IMR-90 (cell line): ENCODE measurements around the gene ESRRG. TPM values are rescaled to one million over a fixed set of nuclear protein-coding genes. Genes with fewer than 3 reads are reported as not detected.
"Not testable (repeated sequence)": the region's sequence is repeated elsewhere in the genome, so short reads cannot be mapped to it uniquely, and the experiment has no call there.

ENCODE experiments used
- ATAC-seq: fragments of 200-7000 bp; cut with Tn5 transposase; 2 replicates; pipeline ENCODE4 v1.9.1; 2020; ENCODE audit warnings: low read depth, mild to moderate bottlenecking, moderate library complexity
- BruUV-seq: library from RNA; stranded (reverse); fragments of 400-500 nt; replicated peaks from 2 replicates; lab custom pipeline; 2021; lab: Mats Ljungman, UMichigan
- CTCF ChIA-PET: fragments of 300-600 bp; formaldehyde crosslinking; extraction: SDS; loops from one replicate; lab custom pipeline; 2021; ENCODE audit warnings: antibody characterized with exemption; lab: Yijun Ruan, JAX
- POLR2A ChIA-PET: fragments of 300-600 bp; sonication (Branson Sonifier 250); formaldehyde crosslinking; loops from one replicate; lab custom pipeline; 2022; ENCODE audit warnings: antibody characterized with exemption; ENCODE audit not compliant: unreplicated experiment; lab: Charles Lee
- DNase-seq: peaks from one replicate; pipeline ENCODE4 v3.0.0; 2013
- H2AFZ ChIP-seq: replicated peaks from 2 replicates; pipeline ENCODE3; 2013; ENCODE audit warnings: low read length, mild to moderate bottlenecking; ENCODE audit not compliant: poor library complexity
- H2AK5ac ChIP-seq: 2 replicates; pipeline ENCODE4 v1.6.1; 2013; ENCODE audit warnings: low read depth, low read length, inconsistent platforms
- H2AK9ac ChIP-seq: replicated peaks from 2 replicates; pipeline ENCODE3; 2013; ENCODE audit warnings: mild to moderate bottlenecking, low read depth, low read length, moderate library complexity; ENCODE audit not compliant: poor library complexity
- H2BK120ac ChIP-seq: 2 replicates; pipeline ENCODE4 v1.6.1; 2013; ENCODE audit warnings: low read depth, low read length, inconsistent platforms
- H2BK15ac ChIP-seq: 3 replicates; pipeline ENCODE4 v1.6.1; 2013; ENCODE audit warnings: low read depth, low read length, inconsistent platforms
- H2BK20ac ChIP-seq: 2 replicates; pipeline ENCODE4 v1.6.1; 2013; ENCODE audit warnings: low read depth, mild to moderate bottlenecking, inconsistent platforms, low read length, moderate library complexity
- H2BK5ac ChIP-seq: 2 replicates; pipeline ENCODE4 v1.6.1; 2013; ENCODE audit warnings: mild to moderate bottlenecking, low read depth, low read length, inconsistent platforms; ENCODE audit not compliant: poor library complexity, severe bottlenecking
- H3K14ac ChIP-seq: replicated peaks from 2 replicates; pipeline ENCODE4 v1.6.1; 2013; ENCODE audit warnings: low read depth, low read length, inconsistent platforms
- H3K18ac ChIP-seq: 2 replicates; pipeline ENCODE4 v1.6.1; 2013; ENCODE audit warnings: low read depth, low read length, control low read depth
- H3K23ac ChIP-seq: 2 replicates; pipeline ENCODE4 v1.6.1; 2013; ENCODE audit warnings: low read depth, low read length, inconsistent platforms
- H3K27ac ChIP-seq: 2 replicates; pipeline ENCODE4 v1.5.1; 2013; ENCODE audit warnings: mild to moderate bottlenecking, control low read depth, low read length; ENCODE audit not compliant: insufficient read depth
- H3K27me3 ChIP-seq: 2 replicates; pipeline ENCODE4 v1.6.1; 2013; ENCODE audit warnings: low read length; ENCODE audit not compliant: control insufficient read depth, insufficient read depth
- H3K36me3 ChIP-seq: 2 replicates; pipeline ENCODE4 v1.6.1; 2013; ENCODE audit warnings: low read length, mixed read lengths; ENCODE audit not compliant: control insufficient read depth, insufficient read depth
- H3K4ac ChIP-seq: 2 replicates; pipeline ENCODE4 v1.6.1; 2013; ENCODE audit warnings: low read depth, low read length, inconsistent platforms
- H3K4me1 ChIP-seq: 2 replicates; pipeline ENCODE4 v1.6.1; 2013; ENCODE audit warnings: low read length, mixed read lengths; ENCODE audit not compliant: control insufficient read depth, insufficient read depth
- H3K4me2 ChIP-seq: 2 replicates; pipeline ENCODE4 v1.6.1; 2013; ENCODE audit warnings: low read depth, mild to moderate bottlenecking, control low read depth, low read length, moderate library complexity
- H3K4me3 ChIP-seq: 2 replicates; pipeline ENCODE4 v1.5.1; 2013; ENCODE audit warnings: low read depth, mild to moderate bottlenecking, control low read depth, low read length, moderate library complexity; ENCODE audit not compliant: insufficient read depth
- H3K56ac ChIP-seq: 2 replicates; pipeline ENCODE4 v1.6.1; 2013; ENCODE audit warnings: low read length, inconsistent platforms; ENCODE audit not compliant: insufficient read depth; ENCODE audit errors: extremely low read depth
- H3K79me1 ChIP-seq, 2 experiments: 2 replicates each; pipeline ENCODE4 v1.6.1; 2013; ENCODE audit warnings: low read length in 2 of 2, inconsistent platforms in 1 of 2, low read depth in 1 of 2
- H3K9ac ChIP-seq: 2 replicates; pipeline ENCODE4 v1.6.1; 2013; ENCODE audit warnings: low read depth, low read length, control low read depth
- H3K9me1 ChIP-seq: 2 replicates; pipeline ENCODE4 v1.6.1; 2013; ENCODE audit warnings: low read length, inconsistent platforms; ENCODE audit not compliant: insufficient read depth
- H3K9me3 ChIP-seq: 2 replicates; pipeline ENCODE4 v1.6.1; 2013; ENCODE audit warnings: low read length; ENCODE audit not compliant: control insufficient read depth, insufficient read depth
- H4K20me1 ChIP-seq: 2 replicates; pipeline ENCODE4 v1.6.1; 2013; ENCODE audit warnings: low read length, inconsistent platforms; ENCODE audit not compliant: insufficient read depth
- H4K5ac ChIP-seq: 2 replicates; pipeline ENCODE4 v1.6.1; 2013; ENCODE audit warnings: mild to moderate bottlenecking, low read depth, low read length, control low read depth
- H4K8ac ChIP-seq, 2 experiments: 2 replicates each; pipeline ENCODE4 v1.6.1; 2013; ENCODE audit warnings: low read depth in 2 of 2, low read length in 2 of 2, control low read depth in 1 of 2, inconsistent platforms in 1 of 2
- H4K91ac ChIP-seq: 2 replicates; pipeline ENCODE4 v1.6.1; 2013; ENCODE audit warnings: low read depth, low read length, inconsistent platforms; ENCODE audit not compliant: insufficient read depth
- BHLHE40 ChIP-seq: fragments of 150-350 bp; IDR thresholded peaks from 2 replicates; pipeline ENCODE4 v1.6.1; 2016; ENCODE audit warnings: mild to moderate bottlenecking, low read depth, low read length
- CHD1 ChIP-seq: IDR thresholded peaks from 2 replicates; pipeline ENCODE4 v1.6.1; 2012; ENCODE audit warnings: low read depth, low read length, improper control_type of control experiment
- NFE2L2 ChIP-seq: fragments of 150-350 bp; IDR thresholded peaks from 2 replicates; pipeline ENCODE4 v1.6.1; 2016; ENCODE audit warnings: low read depth, mild to moderate bottlenecking, low read length
- RCOR1 ChIP-seq: IDR thresholded peaks from 2 replicates; pipeline ENCODE4 v1.6.1; 2012; ENCODE audit warnings: mild to moderate bottlenecking, low read length, improper control_type of control experiment; ENCODE audit not compliant: insufficient replicate concordance
- WGBS, 2 experiments: methylation state at CpG; one replicate each; pipeline versions ENCODE4 v1.1.5 to v1.1.7; 2013; ENCODE audit warnings: missing lambda C conversion rate in 2 of 2; ENCODE audit not compliant: insufficient read length in 1 of 2; ENCODE audit errors: extremely low coverage in 2 of 2; 5-methylcytosine and 5-hydroxymethylcytosine counted together
- dilution Hi-C: fragments of 300-500 bp; cut with HindIII; formaldehyde crosslinking; loops from one replicate; pipeline ENCODE4 v1.14.3; 2018; ENCODE audit warnings: low sequenced_read_pairs; ENCODE audit not compliant: unreplicated experiment
- in situ Hi-C: fragments of 300-500 bp; cut with MboI; formaldehyde crosslinking; loops from 3 replicates; pipeline ENCODE4 v1.14.3; 2019; ENCODE audit warnings: low sequenced_read_pairs, inconsistent platforms, mixed read lengths
- intact Hi-C: fragments of 100-400 bp; cut with micrococcal nuclease; formaldehyde crosslinking; loops from 2 replicates; pipeline ENCODE4 v1.10.0; 2022
- polyA plus RNA-seq, 3 experiments: library from polyadenylated mRNA; depleted of rRNA; stranded (reverse); fragments of >200 nt; gene quantifications; 2 replicates each; pipeline ENCODE4 v1.2.3, GENCODE V29; 2012; ENCODE audit warnings: low replicate concordance in 1 of 3
- total RNA-seq: library from RNA; depleted of rRNA; stranded (reverse); fragments of >200 nt; gene quantifications from 2 replicates; pipeline ENCODE4 v1.2.3, GENCODE V29; 2012

The ESRRG gene
- total and polyA plus RNA-seq, 2 of the 4 experiments (the other 2 are of a cell fraction) = 0.17 to 0.54 TPM

DNA sequence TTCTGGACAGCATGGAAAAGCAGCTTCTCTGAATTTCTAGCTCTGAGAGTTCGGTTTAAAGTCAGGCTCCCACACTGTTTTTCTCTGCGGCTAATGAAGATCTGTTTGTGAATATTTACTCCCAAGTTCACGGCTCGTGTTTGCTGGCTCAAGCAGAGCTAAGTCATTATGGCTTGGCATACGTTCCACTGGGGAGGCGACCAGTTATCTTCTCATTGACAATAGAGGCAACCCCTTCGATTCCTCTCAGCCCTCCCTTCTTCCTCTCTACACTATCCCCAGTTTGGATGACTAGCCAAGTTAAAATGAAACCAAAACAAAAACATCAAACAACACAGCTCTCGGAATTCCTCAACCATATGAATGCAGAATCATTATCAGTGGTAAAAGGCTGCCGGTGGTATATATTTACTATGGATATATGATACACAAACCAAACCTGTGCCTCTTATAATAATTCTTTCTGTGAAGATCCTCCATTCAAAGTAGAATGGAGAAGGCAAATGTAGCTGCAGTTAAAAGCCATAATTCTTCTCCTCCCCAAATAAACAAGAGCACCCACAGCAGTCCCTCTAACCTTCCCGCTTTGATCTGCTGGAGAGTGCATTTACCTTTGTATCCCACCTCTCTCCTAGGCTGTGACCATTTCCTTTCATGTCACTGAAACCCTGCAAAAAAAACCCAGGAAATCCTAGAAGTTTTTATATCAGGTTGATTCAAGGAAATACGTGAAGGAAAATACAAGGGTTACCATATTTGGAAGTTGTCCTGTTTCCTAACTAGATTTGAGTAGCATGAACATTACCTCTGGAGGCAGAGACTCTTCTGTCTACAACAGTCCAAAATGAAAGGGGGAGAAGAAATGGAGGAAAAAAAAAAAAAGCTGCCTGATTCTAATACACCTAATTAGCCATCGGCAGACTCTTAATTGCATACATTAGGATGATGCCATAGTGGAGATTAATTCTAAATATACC is 191.7 kb downstream of the ESRRG start:
- H2AFZ ChIP-seq = peak overlapping the region; percentile 93
- DNase-seq (peak; percentile 41), ATAC-seq (peak; percentile 78)
- H3K36me3 ChIP-seq = no peaks in the 10 kb centered on the region
- TF ChIP-seq CHD1 (no peak), BHLHE40 (no peak), NFE2L2 (no peak), RCOR1 (no peak)
- H3K9me1 ChIP-seq = peaks cover 4% of the 10 kb centered on the region; the same call in 1 of the 2 replicates
- peak overlapping the region; percentile 61 to 89 for H4K8ac ChIP-seq
- no TSS peak for BruUV-seq
- H2BK20ac ChIP-seq = peak overlapping the region; percentile 96
- peak overlapping the region; percentile 99 for H2BK15ac ChIP-seq
- no peaks in the 10 kb centered on the region for H4K20me1 ChIP-seq
- peak overlapping the region; percentile 90 for H3K56ac ChIP-seq
- H3K14ac ChIP-seq = peak overlapping the region; percentile 95
- intact Hi-C loops (loop anchor here (2.0 kb wide), 1 partner anchor 69 kb away; no protein-coding TSS in a partner anchor), dilution Hi-C loops (no loop called here), in situ Hi-C loops (no loop called here)
- peak overlapping the region; percentile 98 for H2BK120ac ChIP-seq
- H4K91ac ChIP-seq = peak overlapping the region; percentile 95
- H2AK5ac ChIP-seq = peak overlapping the region; percentile 16; the same call in 1 of the 2 replicates
- H2BK5ac ChIP-seq = peak overlapping the region; percentile 94
- H3K4me1 ChIP-seq = peaks cover 9% of the 10 kb centered on the region
- no CpG with 5 or more reads among the region's 12 CpGs for WGBS, 2 experiments
- H3K23ac ChIP-seq = peak overlapping the region; percentile 97
- H3K27ac ChIP-seq = peak overlapping the region; percentile 97
- peak overlapping the region; percentile 99 for H3K18ac ChIP-seq
- H3K9me3 ChIP-seq = no peaks in the 10 kb centered on the region
- peak overlapping the region; percentile 98 for H4K5ac ChIP-seq
- peak overlapping the region; percentile 82 for H3K4me3 ChIP-seq
- no peaks in the 10 kb centered on the region for H3K79me1 ChIP-seq
- ChIA-PET CTCF (no interaction called here), POLR2A (no interaction called here)
- H2AK9ac ChIP-seq = no peak overlapping the region
- H3K4me2 ChIP-seq = peak overlapping the region; percentile 99
- H3K4ac ChIP-seq = peak overlapping the region; percentile 95
- peak overlapping the region; percentile 99 for H3K9ac ChIP-seq
- H3K27me3 ChIP-seq = no peaks in the 10 kb centered on the region

DNA sequence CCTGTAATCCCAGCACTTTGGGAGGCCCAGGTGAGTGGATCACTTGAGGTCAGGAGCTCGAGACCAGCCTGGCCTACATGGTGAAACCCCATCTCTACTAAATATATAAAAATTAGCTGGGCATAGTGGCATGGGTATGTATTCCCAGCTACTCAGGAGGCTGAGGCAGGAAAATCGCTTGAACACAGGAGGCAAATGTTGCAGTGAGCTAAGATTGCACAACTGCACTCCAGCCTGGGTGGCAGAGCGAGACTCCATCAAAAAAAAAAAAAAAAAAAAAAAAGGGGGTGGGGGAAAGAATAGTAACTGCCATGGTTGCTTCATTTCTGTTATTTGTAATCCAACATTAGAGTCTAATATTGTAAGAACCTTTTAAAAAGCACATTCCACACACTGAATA is 193.4 kb downstream of the ESRRG start:
- H3K4me2 ChIP-seq, H3K27me3 ChIP-seq, H3K27ac ChIP-seq, H4K20me1 ChIP-seq, H3K79me1 ChIP-seq, H2BK5ac ChIP-seq, H2BK20ac ChIP-seq, dilution Hi-C loops, POLR2A ChIA-PET, H3K4ac ChIP-seq, H3K9me3 ChIP-seq, H2BK120ac ChIP-seq, BruUV-seq, H3K14ac ChIP-seq, in situ Hi-C loops, H2BK15ac ChIP-seq, H4K5ac ChIP-seq, H3K23ac ChIP-seq, H2AK9ac ChIP-seq, H4K91ac ChIP-seq, H3K56ac ChIP-seq, H3K4me3 ChIP-seq, H3K36me3 ChIP-seq, DNase-seq, H3K18ac ChIP-seq, ATAC-seq, H3K4me1 ChIP-seq, H3K9me1 ChIP-seq, H2AK5ac ChIP-seq, H4K8ac ChIP-seq, H2AFZ ChIP-seq, H3K9ac ChIP-seq: not testable (repeated sequence)
- CTCF ChIA-PET = interaction anchor here (0.6 to 1.2 kb wide), 2 partner anchors 10 to 624 kb away, joined by 3 read pairs; no protein-coding TSS in a partner anchor
- intact Hi-C loops = loop anchor here (2.0 kb wide), 1 partner anchor 71 kb away; no protein-coding TSS in a partner anchor
- no CpG with 5 or more reads among the region's 3 CpGs for WGBS, 2 experiments
